Stomach (tissue), 4 donors: Measurements from ENCODE around the gene CYP26B1.

Source experiments
- CTCF ChIP-seq, 7 experiments: fragments of 450-650 bp in 4 of 7; fragments of 200-600 bp in 3 of 7; sonication (generic) in 3 of 7; IDR thresholded peaks; one replicate each; pipeline ENCODE4 v1.5.1; 2016 to 2019; ENCODE audit warnings: antibody characterized with exemption in 7 of 7, control low read depth in 2 of 7, mild to moderate bottlenecking in 1 of 7
- POLR2A ChIP-seq, 4 donors: fragments of 450-650 bp; IDR thresholded peaks; one replicate each; pipeline ENCODE4 v1.6.1; 2016; ENCODE audit warnings: antibody characterized with exemption in 4 of 4, control low read depth in 2 of 4, mild to moderate bottlenecking in 1 of 4, moderate library complexity in 1 of 4

GRCh38 chr2:72141881-72142451 is 5.7 kb downstream of the CYP26B1 start:
- TF ChIP-seq CTCF (IDR thresholded peaks at IDR 0.05) (no peak), POLR2A (IDR thresholded peaks at IDR 0.05) (no peak)
